Measurements from ENCODE around the gene ATG2B. TPM values are rescaled to one million over a fixed set of nuclear protein-coding genes. Genes with fewer than 3 reads are reported as not detected.

ATG2B gene
- total and polyA plus RNA-seq, 2 of the 4 experiments (the other 2 are of a cell fraction) = 6.9 to 22.0 TPM

DNA sequence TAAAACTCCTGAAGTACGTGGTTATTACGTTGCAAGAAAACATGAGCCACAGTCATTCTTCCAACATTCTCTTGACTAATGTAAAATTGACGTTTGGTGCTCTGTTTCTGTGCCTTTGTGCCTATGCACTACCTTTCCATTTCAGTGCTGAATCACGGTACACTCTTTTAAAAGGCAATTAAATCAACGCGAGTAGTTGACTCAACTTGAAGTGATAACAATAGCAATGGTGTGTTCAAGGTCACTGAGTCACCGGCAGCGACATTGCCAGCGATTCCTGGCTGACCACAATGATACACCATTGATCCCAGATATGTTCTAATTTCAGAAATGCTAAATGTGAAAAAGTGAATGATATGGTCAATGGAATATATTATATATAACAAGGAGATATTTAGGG, 46.6 kb upstream of the ATG2B start:
- Histone ChIP-seq H3K9ac (ENCODE audit: low read depth, low read length) (no peak overlapping the region), H2BK20ac (ENCODE audit: low read depth, low read length) (no peak overlapping the region), H3K23ac (ENCODE audit: low read depth, low read length) (no peak overlapping the region), H2BK15ac (ENCODE audit: low read depth, low read length) (no peak overlapping the region), H3K4me2 (ENCODE audit: low read depth, low read length) (no peak overlapping the region), H3K56ac (ENCODE audit: extremely low read depth, insufficient read depth, low read length) (no peak overlapping the region), H4K5ac (ENCODE audit: low read depth, low read length) (no peak overlapping the region), H3K4me1 (ENCODE audit: control insufficient read depth, insufficient read depth, low read length) (no peaks in the 10 kb centered on the region), H3K27me3 (ENCODE audit: control insufficient read depth, insufficient read depth, low read length) (peaks cover 8% of the 10 kb centered on the region), H3K18ac (ENCODE audit: low read depth, low read length) (no peak overlapping the region), H2BK120ac (ENCODE audit: low read depth, low read length) (no peak overlapping the region), H3K4me3 (ENCODE audit: insufficient read depth, low read depth, low read length) (no peak overlapping the region), H3K27ac (ENCODE audit: insufficient read depth, low read length) (no peak overlapping the region), H3K9me3 (ENCODE audit: control insufficient read depth, insufficient read depth, low read length) (no peaks in the 10 kb centered on the region), H2AK9ac (replicated peaks; ENCODE audit: low read depth, low read length, poor library complexity) (no peak overlapping the region), H2AFZ (replicated peaks; ENCODE audit: low read length, poor library complexity) (no peak overlapping the region), H4K8ac (ENCODE audit: low read depth in 2 of 2, low read length in 2 of 2) (no peak overlapping the region), H4K91ac (ENCODE audit: insufficient read depth, low read depth, low read length) (no peak overlapping the region), H3K9me1 (ENCODE audit: insufficient read depth, low read length) (no peaks in the 10 kb centered on the region), H3K79me1 (ENCODE audit: low read depth in 1 of 2, low read length in 2 of 2) (no peaks in the 10 kb centered on the region), H3K36me3 (ENCODE audit: control insufficient read depth, insufficient read depth, low read length) (no peaks in the 10 kb centered on the region), H3K4ac (ENCODE audit: low read depth, low read length) (no peak overlapping the region), H2AK5ac (ENCODE audit: low read depth, low read length) (no peak overlapping the region), H3K14ac (replicated peaks; ENCODE audit: low read depth, low read length) (no peak overlapping the region), H4K20me1 (ENCODE audit: insufficient read depth, low read length) (no peaks in the 10 kb centered on the region), H2BK5ac (ENCODE audit: low read depth, low read length, poor library complexity, severe bottlenecking) (no peak overlapping the region)
- intact Hi-C loops (cut with micrococcal nuclease) (no loop called here), in situ Hi-C loops (cut with MboI; ENCODE audit: low sequenced_read_pairs) (loop anchor here (10.0 to 25.0 kb wide), 2 partner anchors 405 to 847 kb away; no protein-coding TSS in a partner anchor), dilution Hi-C loops (cut with HindIII; ENCODE audit: low sequenced_read_pairs, unreplicated experiment) (no loop called here)
- POLR2A ChIA-PET (ENCODE audit: unreplicated experiment) = no interaction called here
- TF ChIP-seq, protein P1, sequence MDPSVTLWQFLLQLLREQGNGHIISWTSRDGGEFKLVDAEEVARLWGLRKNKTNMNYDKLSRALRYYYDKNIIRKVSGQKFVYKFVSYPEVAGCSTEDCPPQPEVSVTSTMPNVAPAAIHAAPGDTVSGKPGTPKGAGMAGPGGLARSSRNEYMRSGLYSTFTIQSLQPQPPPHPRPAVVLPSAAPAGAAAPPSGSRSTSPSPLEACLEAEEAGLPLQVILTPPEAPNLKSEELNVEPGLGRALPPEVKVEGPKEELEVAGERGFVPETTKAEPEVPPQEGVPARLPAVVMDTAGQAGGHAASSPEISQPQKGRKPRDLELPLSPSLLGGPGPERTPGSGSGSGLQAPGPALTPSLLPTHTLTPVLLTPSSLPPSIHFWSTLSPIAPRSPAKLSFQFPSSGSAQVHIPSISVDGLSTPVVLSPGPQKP (IDR thresholded peaks at IDR 0.05; ENCODE audit: borderline replicate concordance, low read depth, low read length) = no peak
- TF ChIP-seq RCOR1 (IDR thresholded peaks at IDR 0.05; ENCODE audit: insufficient replicate concordance, low read length) = no peak
- TF ChIP-seq BHLHE40 (IDR thresholded peaks at IDR 0.05; ENCODE audit: low read depth, low read length) = no peak
- TF ChIP-seq NFE2L2 (IDR thresholded peaks at IDR 0.05; ENCODE audit: low read depth, low read length) = no peak
- no peak for TF ChIP-seq RAD21 (IDR thresholded peaks at IDR 0.05; ENCODE audit: low read length)
- TF ChIP-seq SMC3 (IDR thresholded peaks at IDR 0.05; ENCODE audit: low read depth, low read length) = no peak
- TF ChIP-seq, protein P2, sequence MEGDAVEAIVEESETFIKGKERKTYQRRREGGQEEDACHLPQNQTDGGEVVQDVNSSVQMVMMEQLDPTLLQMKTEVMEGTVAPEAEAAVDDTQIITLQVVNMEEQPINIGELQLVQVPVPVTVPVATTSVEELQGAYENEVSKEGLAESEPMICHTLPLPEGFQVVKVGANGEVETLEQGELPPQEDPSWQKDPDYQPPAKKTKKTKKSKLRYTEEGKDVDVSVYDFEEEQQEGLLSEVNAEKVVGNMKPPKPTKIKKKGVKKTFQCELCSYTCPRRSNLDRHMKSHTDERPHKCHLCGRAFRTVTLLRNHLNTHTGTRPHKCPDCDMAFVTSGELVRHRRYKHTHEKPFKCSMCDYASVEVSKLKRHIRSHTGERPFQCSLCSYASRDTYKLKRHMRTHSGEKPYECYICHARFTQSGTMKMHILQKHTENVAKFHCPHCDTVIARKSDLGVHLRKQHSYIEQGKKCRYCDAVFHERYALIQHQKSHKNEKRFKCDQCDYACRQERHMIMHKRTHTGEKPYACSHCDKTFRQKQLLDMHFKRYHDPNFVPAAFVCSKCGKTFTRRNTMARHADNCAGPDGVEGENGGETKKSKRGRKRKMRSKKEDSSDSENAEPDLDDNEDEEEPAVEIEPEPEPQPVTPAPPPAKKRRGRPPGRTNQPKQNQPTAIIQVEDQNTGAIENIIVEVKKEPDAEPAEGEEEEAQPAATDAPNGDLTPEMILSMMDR (conservative IDR thresholded peaks at IDR 0.05; ENCODE audit: low read depth, low read length) = no peak
- no peak for TF ChIP-seq CHD1 (IDR thresholded peaks at IDR 0.05; ENCODE audit: low read depth, low read length)
- TF ChIP-seq, protein P3, sequence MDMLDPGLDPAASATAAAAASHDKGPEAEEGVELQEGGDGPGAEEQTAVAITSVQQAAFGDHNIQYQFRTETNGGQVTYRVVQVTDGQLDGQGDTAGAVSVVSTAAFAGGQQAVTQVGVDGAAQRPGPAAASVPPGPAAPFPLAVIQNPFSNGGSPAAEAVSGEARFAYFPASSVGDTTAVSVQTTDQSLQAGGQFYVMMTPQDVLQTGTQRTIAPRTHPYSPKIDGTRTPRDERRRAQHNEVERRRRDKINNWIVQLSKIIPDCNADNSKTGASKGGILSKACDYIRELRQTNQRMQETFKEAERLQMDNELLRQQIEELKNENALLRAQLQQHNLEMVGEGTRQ (IDR thresholded peaks at IDR 0.05; ENCODE audit: low read depth, low read length) = no peak
- no peak for TF ChIP-seq MAFK (IDR thresholded peaks at IDR 0.05; ENCODE audit: low read depth, low read length)
- DNase-seq = no peak
- WGBS, 2 experiments (ENCODE audit: extremely low coverage in 2 of 2, insufficient read length in 1 of 2) = 80% methylated on average over 1 of the region's 9 CpGs; no CpG with 5 or more reads in 1 of the 2 experiments
- no peak for ATAC-seq (ENCODE audit: low read depth)
- CTCF ChIA-PET = no interaction called here
- no TSS peak for BruUV-seq (replicated peaks)

Measured in IMR-90 (cell line).